K562 (cell line): ENCODE measurements around the gene RFPL4A. TPM values are rescaled to one million over a fixed set of nuclear protein-coding genes. Genes with fewer than 3 reads are reported as not detected.

Source experiments
- ATAC-seq: fragments of 200-7000 bp; cut with Tn5 transposase; 3 replicates; pipeline ENCODE4 v1.9.1; 2020; ENCODE audit warnings: moderate library complexity
- BruUV-seq: library from RNA; stranded (reverse); fragments of 400-500 nt; replicated peaks from 2 replicates; lab custom pipeline; 2021; lab: Mats Ljungman, UMichigan
- CTCF ChIA-PET: fragments of 300-600 bp; formaldehyde crosslinking; extraction: SDS; loops from one replicate; lab custom pipeline; 2021; ENCODE audit warnings: low intra/inter-chr PET ratio; lab: Yijun Ruan, JAX
- POLR2A ChIA-PET: fragments of 300-600, 350-650 bp; sonication (Branson Sonifier 250); formaldehyde crosslinking; extraction: SDS; loops from one replicate; lab custom pipeline; 2021; ENCODE audit warnings: antibody characterized with exemption, inconsistent platforms; lab: Yijun Ruan, JAX
- DNase-seq, 4 experiments: peaks; one replicate each; pipeline versions ENCODE4 v3.0.0 to v3.0.0-alpha.2; 2011 to 2018; ENCODE audit warnings: low spot score in 3 of 4, mixed read lengths in 3 of 4; ENCODE audit errors: extremely low read depth in 1 of 4
- FAIRE-seq: peaks from 2 replicates; lab custom pipeline; 2011; peaks lifted over from hg19 to GRCh38; lab: Jason Lieb, UNC
- H2AFZ ChIP-seq: 2 replicates; pipeline ENCODE4 v1.6.0; 2011; ENCODE audit warnings: low read depth, low read length, control low read depth, inconsistent platforms
- H3K27ac ChIP-seq: fragments of 200-600 bp; 3 replicates; pipeline ENCODE4 v1.8.0; 2011; ENCODE audit warnings: low read depth, mild to moderate bottlenecking, control low read depth, inconsistent platforms, low read length, moderate library complexity, mixed read lengths; ENCODE audit errors: extremely low read depth
- H3K27me3 ChIP-seq, 2 experiments: fragments of 300-600 bp in 1 of 2; 2 replicates in 1 of 2; 3 replicates in 1 of 2; pipeline versions ENCODE4 v1.6.0 to v1.8.0; 2011; ENCODE audit warnings: inconsistent platforms in 2 of 2, low read length in 2 of 2, mild to moderate bottlenecking in 1 of 2, mixed read lengths in 1 of 2, moderate library complexity in 1 of 2; ENCODE audit not compliant: control insufficient read depth in 2 of 2, insufficient read depth in 2 of 2
- H3K36me3 ChIP-seq: fragments of 300-600 bp; 3 replicates; pipeline ENCODE4 v1.8.0; 2011; ENCODE audit warnings: mild to moderate bottlenecking, low read length, inconsistent platforms; ENCODE audit not compliant: control insufficient read depth, insufficient read depth
- H3K4me1 ChIP-seq, 2 experiments: fragments of 200-600 bp in 1 of 2; replicated peaks in 1 of 2; 2 replicates in 1 of 2; 3 replicates in 1 of 2; pipeline versions ENCODE4 v1.5.1 to v1.8.0; 2011; ENCODE audit warnings: inconsistent platforms in 2 of 2, low read length in 2 of 2, mild to moderate bottlenecking in 1 of 2, mixed read lengths in 1 of 2, moderate library complexity in 1 of 2; ENCODE audit not compliant: control insufficient read depth in 2 of 2, insufficient read depth in 2 of 2
- H3K4me2 ChIP-seq: 2 replicates; pipeline ENCODE4 v1.6.1; 2011; ENCODE audit warnings: low read length, control low read depth, inconsistent platforms, mixed read lengths; ENCODE audit not compliant: insufficient read depth
- H3K4me3 ChIP-seq: fragments of 200-600 bp; sonication (generic), shearing (Covaris generic); 2 replicates; pipeline ENCODE4 v1.5.1; 2016; ENCODE audit warnings: control low read depth, inconsistent platforms
- H3K79me2 ChIP-seq: fragments of 200-600 bp; 3 replicates; pipeline ENCODE4 v1.8.0; 2011; ENCODE audit warnings: low read length, inconsistent platforms; ENCODE audit not compliant: control insufficient read depth, insufficient read depth
- H3K9ac ChIP-seq, 2 experiments: 2 replicates each; pipeline versions ENCODE4 v1.6.0 to v1.6.1; 2011; ENCODE audit warnings: low read depth in 2 of 2, low read length in 2 of 2, control low read depth in 1 of 2, inconsistent platforms in 1 of 2, mild to moderate bottlenecking in 1 of 2, mixed read lengths in 1 of 2; ENCODE audit not compliant: insufficient read depth in 1 of 2
- H3K9me1 ChIP-seq: one replicate; pipeline ENCODE4 v1.6.0; 2011; ENCODE audit warnings: inconsistent platforms, mild to moderate bottlenecking, low read length, moderate library complexity; ENCODE audit not compliant: control insufficient read depth, insufficient read depth
- H3K9me3 ChIP-seq: replicated peaks from 2 replicates; pipeline ENCODE4 v1.5.1; 2011; ENCODE audit warnings: low read depth, low read length, inconsistent platforms; ENCODE audit not compliant: control insufficient read depth, insufficient read depth
- H4K20me1 ChIP-seq: replicated peaks from 2 replicates; pipeline ENCODE4 v1.6.1; 2011; ENCODE audit warnings: low read length, inconsistent platforms, mixed read lengths; ENCODE audit not compliant: control insufficient read depth, insufficient read depth
- CBX2 ChIP-seq: fragments of 200-600 bp; sonication (generic); IDR thresholded peaks from one replicate; pipeline ENCODE4 v1.6.1; 2012; ENCODE audit warnings: mild to moderate bottlenecking, low read length, inconsistent platforms; ENCODE audit not compliant: insufficient read depth, poor library complexity, severe bottlenecking
- ERF ChIP-seq: fragments of 450-650 bp; formaldehyde crosslinking; IDR thresholded peaks from 2 replicates; pipeline ENCODE4 v1.4.0; 2020; ENCODE audit warnings: mild to moderate bottlenecking, mixed read lengths
- KLF16 ChIP-seq: IDR thresholded peaks from 2 replicates; pipeline ENCODE4 v1.6.1; 2016; ENCODE audit warnings: antibody characterized with exemption
- PHTF2 ChIP-seq: fragments of 250-450 bp; sonication (Bioruptor Pico); IDR thresholded peaks from 2 replicates; pipeline ENCODE4 v1.5.0; 2021; ENCODE audit warnings: mild to moderate bottlenecking
- SRSF1 ChIP-seq: fragments of 200-400 bp; formaldehyde crosslinking; IDR thresholded peaks from 2 replicates; pipeline ENCODE4 v1.6.1; 2017; ENCODE audit warnings: mild to moderate bottlenecking, low read depth, low read length, moderate library complexity
- YY1 ChIP-seq, 3 experiments: IDR thresholded peaks; 2 replicates each; pipeline ENCODE4 v1.6.1; 2011; ENCODE audit warnings: low read length in 2 of 3, mild to moderate bottlenecking in 2 of 3, moderate library complexity in 2 of 3, borderline replicate concordance in 1 of 3, control low read depth in 1 of 3, low read depth in 1 of 3; ENCODE audit not compliant: insufficient read depth in 3 of 3, insufficient replicate concordance in 2 of 3, control insufficient read depth in 1 of 3, insufficient read length in 1 of 3; ENCODE audit errors: extremely low read depth in 1 of 3
- ZNF280A ChIP-seq: fragments of 450-650 bp; IDR thresholded peaks from 2 replicates; pipeline ENCODE4 v1.6.1; 2018; ENCODE audit warnings: mild to moderate bottlenecking, low read depth; ENCODE audit not compliant: partially characterized antibody
- WGBS: fragments of 100-300 bp; shearing (Covaris generic); methylation state at CpG from one replicate; pipeline ENCODE4 v1.1.6; 2016; ENCODE audit warnings: low coverage, mixed read lengths; ENCODE audit not compliant: insufficient coverage; ENCODE audit errors: missing lambda C conversion rate; 5-methylcytosine and 5-hydroxymethylcytosine counted together
- in situ Hi-C: fragments of 300-500 bp; cut with MboI; formaldehyde crosslinking; loops from 4 replicates; pipeline ENCODE4 v1.15.0; 2018; ENCODE audit warnings: inconsistent platforms, mixed read lengths
- intact Hi-C: fragments of 100-400 bp; cut with micrococcal nuclease; formaldehyde crosslinking; loops from 2 replicates; pipeline ENCODE4 v1.14.2; 2022
- polyA plus RNA-seq, 8 experiments: library from polyadenylated mRNA; depleted of rRNA in 4 of 8; stranded (reverse) in 5 of 8; unstranded in 3 of 8; fragments of >200 nt; fragmentation: Nextera tagmentation in 2 of 8; fragmentation: Illumina TruSeq in 1 of 8; extraction: Ambion mirVana in 2 of 8; extraction: Trizol in 1 of 8; gene quantifications; 2 replicates each; pipeline versions ENCODE4 v1.2.1 to v1.2.3, GENCODE V29; 2011 to 2014; ENCODE audit warnings: inconsistent platforms in 1 of 8, missing spikeins in 1 of 8
- total RNA-seq, 7 experiments: library from RNA; depleted of rRNA in 6 of 7; stranded (reverse); fragments of >200 nt in 6 of 7; fragmentation: Illumina TruSeq in 2 of 7; extraction: Trizol in 2 of 7; gene quantifications; 2 replicates each; pipeline versions ENCODE4 v1.2.1 to v1.2.3, GENCODE V29; 2011 to 2021; ENCODE audit warnings: low replicate concordance in 1 of 7

Gene RFPL4A
- total and polyA plus RNA-seq, 9 of the 15 experiments (the other 6 are each of a cell fraction or from before 2014, with no cell fraction given): 0.13 to 1.1 (median 0.23) TPM; not detected in 1

GRCh38 chr19:55778331-55778730, 19.4 kb downstream of the RFPL4A start:
- no peak overlapping the region for H3K27ac ChIP-seq
- H3K4me1 ChIP-seq: no peaks in the 10 kb centered on the region
- H3K4me2 ChIP-seq: no peak overlapping the region
- CTCF ChIA-PET: no interaction called here
- H3K9me1 ChIP-seq: no peaks in the 10 kb centered on the region
- BruUV-seq: no TSS peak
- FAIRE-seq: no peak
- POLR2A ChIA-PET: interaction anchor here (0.5 to 0.6 kb wide), 2 partner anchors 19 to 232 kb away, joined by 3 read pairs; no protein-coding TSS in a partner anchor
- H2AFZ ChIP-seq: peak overlapping the region; percentile 4; the same call in 1 of the 2 replicates
- no peaks in the 10 kb centered on the region for H3K36me3 ChIP-seq
- in situ Hi-C loops (no loop called here), intact Hi-C loops (no loop called here)
- H3K27me3 ChIP-seq: peaks cover 8 to 37% of the 10 kb centered on the region in 2 experiments
- H3K4me3 ChIP-seq: no peak overlapping the region
- no peak overlapping the region for H3K9ac ChIP-seq
- no peaks in the 10 kb centered on the region for H3K9me3 ChIP-seq
- no peak for ATAC-seq
- no peaks in the 10 kb centered on the region for H3K79me2 ChIP-seq
- WGBS: 3% methylated on average over 13 of the region's 16 CpGs
- TF ChIP-seq KLF16 (no peak), YY1 (IDR thresholded peaks at IDR 0.05; ENCODE audit: borderline replicate concordance in 1 of 3, control insufficient read depth in 1 of 3, extremely low read depth in 1 of 3, insufficient read depth in 3 of 3, insufficient read length in 1 of 3, insufficient replicate concordance in 2 of 3, low read depth in 1 of 3, low read length in 2 of 3) (peak in 1 of 3 experiments; percentile 46), SRSF1 (no peak), ERF (no peak), CBX2 (no peak), ZNF280A (no peak), PHTF2 (CRISPR knock-in tag) (no peak)
- DNase-seq: no peak
- H4K20me1 ChIP-seq: no peaks in the 10 kb centered on the region
